Caco-2 (cell line): ENCODE measurements around the gene SETX. TPM values are rescaled to one million over a fixed set of nuclear protein-coding genes. Genes with fewer than 3 reads are reported as not detected.

ENCODE experiments used
- BruUV-seq: library from RNA; stranded (reverse); fragments of 400-500 nt; replicated peaks from 2 replicates; lab custom pipeline; 2021; lab: Mats Ljungman, UMichigan
- CTCF ChIA-PET: fragments of 300-600 bp; sonication (Branson Sonifier 250); formaldehyde crosslinking; loops from one replicate; lab custom pipeline; 2022; ENCODE audit warnings: antibody characterized with exemption; lab: Charles Lee
- POLR2A ChIA-PET: fragments of 300-600 bp; sonication (Branson Sonifier 250); formaldehyde crosslinking; loops from one replicate; lab custom pipeline; 2022; ENCODE audit warnings: antibody characterized with exemption; lab: Charles Lee
- DNase-seq, 2 experiments: peaks; one replicate each; pipeline versions ENCODE4 v3.0.0 to v3.0.0-alpha.2; 2020 to 2022
- H3K27me3 ChIP-seq: replicated peaks from 2 replicates; pipeline ENCODE4 v1.6.0; 2011; ENCODE audit warnings: low read length; ENCODE audit not compliant: control insufficient read depth, insufficient read depth
- H3K36me3 ChIP-seq: 2 replicates; pipeline ENCODE4 v1.5.1; 2011; ENCODE audit warnings: low read length; ENCODE audit not compliant: control insufficient read depth, insufficient read depth
- H3K4me1 ChIP-seq: fragments of 250-450 bp; sonication (Bioruptor Pico); 2 replicates; pipeline ENCODE4 v1.5.1; 2020; ENCODE audit warnings: mild to moderate bottlenecking
- H3K4me3 ChIP-seq: 2 replicates; pipeline ENCODE4 v1.5.1; 2011; ENCODE audit warnings: low read depth, mild to moderate bottlenecking, control low read depth, low read length
- H3K9me3 ChIP-seq: fragments of 250-450 bp; sonication (Bioruptor Pico); 2 replicates; pipeline ENCODE4 v1.5.1; 2020; ENCODE audit warnings: mild to moderate bottlenecking, moderate library complexity
- H3K27ac Mint-ChIP-seq: one replicate; pipeline ENCODE4 v1.8.0; 2022; ENCODE audit warnings: mixed read lengths; ENCODE audit not compliant: unreplicated experiment
- H3K27me3 Mint-ChIP-seq: one replicate; pipeline ENCODE4 v1.8.0; 2022; ENCODE audit warnings: mixed read lengths; ENCODE audit not compliant: insufficient read depth, unreplicated experiment
- H3K36me3 Mint-ChIP-seq: one replicate; pipeline ENCODE4 v1.8.0; 2022; ENCODE audit warnings: mild to moderate bottlenecking, mixed read lengths; ENCODE audit not compliant: insufficient read depth, unreplicated experiment
- H3K4me1 Mint-ChIP-seq: one replicate; pipeline ENCODE4 v1.8.0; 2022; ENCODE audit warnings: low read depth, mixed read lengths; ENCODE audit not compliant: unreplicated experiment
- H3K4me3 Mint-ChIP-seq: one replicate; pipeline ENCODE4 v1.8.0; 2022; ENCODE audit warnings: mild to moderate bottlenecking, moderate library complexity, mixed read lengths; ENCODE audit not compliant: unreplicated experiment
- H3K9me3 Mint-ChIP-seq: one replicate; pipeline ENCODE4 v1.8.0; 2022; ENCODE audit warnings: mixed read lengths; ENCODE audit not compliant: unreplicated experiment
- CTCF ChIP-seq, 2 experiments: fragments of 200-600 bp in 1 of 2; IDR thresholded peaks; 1 replicate in 1 of 2; 2 replicates in 1 of 2; pipeline versions ENCODE4 v1.5.1 to v1.8.0; 2011 to 2022; ENCODE audit warnings: antibody characterized with exemption in 1 of 2, control low read depth in 1 of 2, inconsistent platforms in 1 of 2, low read depth in 1 of 2, low read length in 1 of 2, mild to moderate bottlenecking in 1 of 2, moderate library complexity in 1 of 2; ENCODE audit not compliant: insufficient read depth in 1 of 2, severe bottlenecking in 1 of 2, unreplicated experiment in 1 of 2
- intact Hi-C: fragments of 100-400 bp; cut with micrococcal nuclease; formaldehyde crosslinking; loops from one replicate; pipeline ENCODE4 v1.10.0; 2022; ENCODE audit not compliant: unreplicated experiment
- total RNA-seq: library from RNA; stranded (reverse); gene quantifications from 2 replicates; pipeline ENCODE4 v1.2.3, GENCODE V29; 2022

SETX gene
- total RNA-seq, 1 experiment from 2014 or later = 31.1 TPM

- Mint-ChIP-seq H3K4me3 (no peak overlapping the region), H3K36me3 (peaks cover 78% of the 10 kb centered on the region), H3K27me3 (no peaks in the 10 kb centered on the region), H3K27ac (no peak overlapping the region), H3K9me3 (no peaks in the 10 kb centered on the region), H3K4me1 (no peaks in the 10 kb centered on the region)
- no TSS peak for BruUV-seq
- ChIA-PET CTCF (no interaction called here), POLR2A (no interaction called here)
- Histone ChIP-seq H3K9me3 (no peaks in the 10 kb centered on the region), H3K4me1 (no peaks in the 10 kb centered on the region), H3K36me3 (no peaks in the 10 kb centered on the region; the same call in 1 of the 2 replicates), H3K4me3 (no peak overlapping the region), H3K27me3 (no peaks in the 10 kb centered on the region)
- intact Hi-C loops = no loop called here
- no peak for DNase-seq
- TF ChIP-seq CTCF (IDR thresholded peaks at IDR 0.05; ENCODE audit: insufficient read depth in 1 of 2, low read depth in 1 of 2, low read length in 1 of 2, severe bottlenecking in 1 of 2, unreplicated experiment in 1 of 2) = no peak
Observed at GRCh38 chr9:132341177-132341840, 13.5 kb downstream of the SETX start.

GRCh38 chr9:132334364-132334763 is 20.4 kb downstream of the SETX start:
- no peaks in the 10 kb centered on the region for H3K4me1 Mint-ChIP-seq
- no peaks in the 10 kb centered on the region for H3K4me1 ChIP-seq
- H3K36me3 ChIP-seq = peaks cover 4% of the 10 kb centered on the region
- no peaks in the 10 kb centered on the region for H3K9me3 Mint-ChIP-seq
- H3K27me3 ChIP-seq = no peaks in the 10 kb centered on the region
- no peaks in the 10 kb centered on the region for H3K27me3 Mint-ChIP-seq
- BruUV-seq = no TSS peak
- POLR2A ChIA-PET = no interaction called here
- H3K36me3 Mint-ChIP-seq = peaks cover 84% of the 10 kb centered on the region
- H3K4me3 Mint-ChIP-seq = no peak overlapping the region
- CTCF ChIA-PET = no interaction called here
- no peak for TF ChIP-seq CTCF (IDR thresholded peaks at IDR 0.05; ENCODE audit: insufficient read depth in 1 of 2, low read depth in 1 of 2, low read length in 1 of 2, severe bottlenecking in 1 of 2, unreplicated experiment in 1 of 2)
- intact Hi-C loops = no loop called here
- DNase-seq = no peak
- no peaks in the 10 kb centered on the region for H3K9me3 ChIP-seq
- no peak overlapping the region for H3K27ac Mint-ChIP-seq
- no peak overlapping the region for H3K4me3 ChIP-seq

GRCh38 chr9:132333556-132333955 is 21.2 kb downstream of the SETX start:
- intact Hi-C loops = no loop called here
- H3K9me3 ChIP-seq = no peaks in the 10 kb centered on the region

More at GRCh38 chr9:132333556-132333955, 21.2 kb downstream of the SETX start:
- no peaks in the 10 kb centered on the region for H3K9me3 Mint-ChIP-seq
- no TSS peak for BruUV-seq
- no peak overlapping the region for H3K4me3 ChIP-seq
- CTCF ChIA-PET = no interaction called here
- peaks cover 4% of the 10 kb centered on the region for H3K36me3 ChIP-seq
- no peak for TF ChIP-seq CTCF (IDR thresholded peaks at IDR 0.05; ENCODE audit: insufficient read depth in 1 of 2, low read depth in 1 of 2, low read length in 1 of 2, severe bottlenecking in 1 of 2, unreplicated experiment in 1 of 2)
- DNase-seq = no peak
- no peaks in the 10 kb centered on the region for H3K4me1 ChIP-seq
- H3K27me3 ChIP-seq = no peaks in the 10 kb centered on the region
- H3K4me3 Mint-ChIP-seq = no peak overlapping the region
- H3K27ac Mint-ChIP-seq = no peak overlapping the region
- peaks cover 88% of the 10 kb centered on the region for H3K36me3 Mint-ChIP-seq
- H3K27me3 Mint-ChIP-seq = no peaks in the 10 kb centered on the region
- POLR2A ChIA-PET = no interaction called here
- no peaks in the 10 kb centered on the region for H3K4me1 Mint-ChIP-seq
